AG10803 (cell line): ENCODE results near the gene COLQ.

Experiments
- DNase-seq: peaks from one replicate; pipeline ENCODE4 v3.0.0; 2010; ENCODE audit warnings: low read depth
- H3K4me3 ChIP-seq: 2 replicates; pipeline ENCODE4 v1.5.1; 2011; ENCODE audit warnings: mild to moderate bottlenecking, low read length, control low read depth
- TF ChIP-seq, protein P1 (sequence below): conservative IDR thresholded peaks from 2 replicates; pipeline ENCODE4 v1.5.1; 2011; ENCODE audit warnings: mild to moderate bottlenecking, low read length, control low read depth, inconsistent platforms

The COLQ gene

DNA sequence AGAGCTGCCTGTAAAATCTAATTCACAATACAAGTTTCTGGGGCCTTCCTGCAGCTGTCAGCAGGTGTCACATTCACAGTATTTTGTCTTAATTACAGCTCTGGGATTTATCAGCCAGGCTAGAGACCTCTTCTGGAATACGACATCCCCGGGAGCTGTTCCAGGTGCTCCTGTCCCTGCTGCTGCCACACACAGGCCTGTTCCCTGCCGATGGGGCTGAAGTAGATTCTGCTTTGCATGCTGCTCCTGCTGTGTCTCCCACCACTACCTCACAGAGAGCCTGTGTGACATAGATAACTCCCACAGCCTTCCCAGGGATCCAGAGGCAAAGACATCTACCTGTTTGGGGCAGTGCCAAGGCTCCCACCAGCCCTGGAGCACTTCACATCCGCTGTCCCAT, 20.4 kb downstream of the COLQ start:
- DNase-seq, result no peak

DNA sequence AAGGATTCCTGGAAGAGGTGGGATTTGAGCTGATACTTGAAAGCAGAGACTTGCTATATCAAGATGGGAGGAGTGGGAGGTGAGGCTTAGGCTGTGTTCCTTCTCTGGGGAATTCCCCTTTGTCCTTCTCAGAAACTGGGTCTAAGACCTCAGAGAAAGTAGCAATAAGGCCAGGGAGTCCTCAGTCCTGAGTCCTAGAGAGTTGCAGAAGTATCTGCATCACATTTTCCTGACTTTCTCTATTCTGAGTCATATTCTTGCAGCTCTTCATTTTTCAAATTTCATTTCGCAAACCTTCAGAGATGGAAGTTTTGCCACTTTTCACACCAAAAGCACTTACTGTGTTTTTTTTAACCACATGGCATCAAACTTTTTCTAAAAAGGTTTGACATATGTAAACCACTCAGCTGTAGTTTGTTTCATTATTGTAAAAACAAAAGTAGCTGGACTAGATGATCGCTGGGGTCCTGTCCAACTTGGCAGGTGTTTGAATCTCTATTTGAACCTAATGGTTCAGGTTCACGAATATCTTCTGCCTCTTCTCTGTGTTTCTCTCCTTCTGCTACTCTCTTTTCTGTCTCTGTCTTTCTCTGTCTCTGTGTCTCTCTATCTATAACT, 21.3 kb downstream of the COLQ start:
- peak; percentile 42 for DNase-seq

More for the DNA sequence above, 20.4 kb downstream of the COLQ start:
- TF ChIP-seq, protein P1, sequence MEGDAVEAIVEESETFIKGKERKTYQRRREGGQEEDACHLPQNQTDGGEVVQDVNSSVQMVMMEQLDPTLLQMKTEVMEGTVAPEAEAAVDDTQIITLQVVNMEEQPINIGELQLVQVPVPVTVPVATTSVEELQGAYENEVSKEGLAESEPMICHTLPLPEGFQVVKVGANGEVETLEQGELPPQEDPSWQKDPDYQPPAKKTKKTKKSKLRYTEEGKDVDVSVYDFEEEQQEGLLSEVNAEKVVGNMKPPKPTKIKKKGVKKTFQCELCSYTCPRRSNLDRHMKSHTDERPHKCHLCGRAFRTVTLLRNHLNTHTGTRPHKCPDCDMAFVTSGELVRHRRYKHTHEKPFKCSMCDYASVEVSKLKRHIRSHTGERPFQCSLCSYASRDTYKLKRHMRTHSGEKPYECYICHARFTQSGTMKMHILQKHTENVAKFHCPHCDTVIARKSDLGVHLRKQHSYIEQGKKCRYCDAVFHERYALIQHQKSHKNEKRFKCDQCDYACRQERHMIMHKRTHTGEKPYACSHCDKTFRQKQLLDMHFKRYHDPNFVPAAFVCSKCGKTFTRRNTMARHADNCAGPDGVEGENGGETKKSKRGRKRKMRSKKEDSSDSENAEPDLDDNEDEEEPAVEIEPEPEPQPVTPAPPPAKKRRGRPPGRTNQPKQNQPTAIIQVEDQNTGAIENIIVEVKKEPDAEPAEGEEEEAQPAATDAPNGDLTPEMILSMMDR, result no peak
- no peak overlapping the region for H3K4me3 ChIP-seq

DNA sequence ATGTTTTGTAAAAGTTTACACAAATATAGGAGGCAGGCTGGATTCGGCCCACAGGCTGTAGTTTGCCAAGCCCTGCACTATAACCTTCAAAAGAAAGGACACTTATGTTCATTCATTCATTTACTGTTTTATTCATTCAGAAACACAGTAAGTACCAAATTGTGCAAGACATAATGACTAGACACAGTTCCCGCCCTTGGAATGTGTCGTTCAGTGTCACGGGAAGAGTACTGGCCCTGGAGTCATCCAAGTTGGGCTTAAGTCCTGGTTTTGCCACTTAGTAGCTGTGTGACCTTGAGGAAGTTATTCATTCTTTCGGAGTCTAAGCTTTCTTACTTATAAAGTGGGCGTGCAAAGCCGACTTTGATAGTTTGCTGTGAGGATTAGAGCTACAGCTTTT, 22.0 kb downstream of the COLQ start:
- TF ChIP-seq, protein P1, result no peak
- no peak overlapping the region for H3K4me3 ChIP-seq
- DNase-seq, result peak; percentile 59

More for the DNA sequence above, 21.3 kb downstream of the COLQ start:
- no peak overlapping the region for H3K4me3 ChIP-seq
- TF ChIP-seq, protein P1, result no peak

DNA sequence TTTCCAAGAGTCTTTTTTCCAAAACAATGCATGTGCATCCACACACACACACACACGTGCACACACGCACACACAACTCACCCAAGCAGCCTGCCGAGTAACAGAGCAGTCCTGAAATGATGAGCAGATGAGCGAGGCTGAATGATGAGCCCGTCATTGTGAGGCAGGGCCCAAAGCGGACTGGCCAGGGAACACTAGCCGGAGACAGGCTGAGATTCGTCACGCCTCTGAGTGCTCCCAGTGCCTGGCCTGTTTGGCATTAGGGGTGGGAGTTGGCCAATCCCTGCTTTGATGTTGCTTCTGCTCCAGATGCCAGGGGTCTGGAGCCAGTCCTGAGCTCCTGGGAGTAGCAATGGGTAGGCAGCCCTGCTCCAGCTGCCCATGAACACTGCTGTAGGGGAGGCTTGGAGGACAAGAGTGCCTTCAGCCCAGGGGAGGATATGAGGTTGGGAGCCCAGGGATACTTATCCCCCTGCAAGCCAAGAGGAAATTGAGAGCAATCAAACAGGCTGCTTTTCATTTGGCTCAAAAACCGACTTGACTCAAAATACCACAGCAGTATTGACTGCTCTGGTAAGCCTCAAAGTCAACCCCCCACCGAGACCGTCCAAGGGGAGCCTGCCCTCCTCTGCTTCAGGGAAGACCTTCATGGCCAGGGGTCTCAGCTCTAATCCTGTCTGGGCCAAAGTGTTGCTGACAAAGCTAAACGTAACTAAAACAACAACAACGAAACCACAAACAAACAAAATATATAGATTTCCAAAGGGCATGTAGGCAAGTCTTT, 22.9 kb downstream of the COLQ start:
- TF ChIP-seq, protein P1, result no peak
- no peak overlapping the region for H3K4me3 ChIP-seq
- DNase-seq, result peak; percentile 59

DNA sequence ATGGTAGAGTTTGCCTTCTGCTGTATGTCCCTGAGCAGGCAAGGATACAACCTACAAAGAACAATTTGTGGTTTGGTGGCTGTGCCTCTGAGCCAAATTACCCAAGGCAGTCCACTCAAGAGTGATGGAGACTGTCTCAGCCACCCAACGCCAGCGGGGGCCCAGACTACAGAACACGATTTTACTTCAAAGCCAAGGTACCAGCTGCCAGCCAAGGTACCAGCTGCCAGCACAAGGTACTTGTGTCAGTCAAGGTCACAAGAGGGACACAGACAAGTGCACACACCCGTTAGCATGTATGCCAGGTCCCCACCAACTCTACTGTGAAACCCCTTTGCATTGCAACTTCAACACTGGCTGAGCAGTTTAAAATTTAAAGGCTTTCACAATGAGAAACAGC, 23.5 kb downstream of the COLQ start:
- DNase-seq, result no peak
- H3K4me3 ChIP-seq, result no peak overlapping the region
- TF ChIP-seq, protein P1, result no peak

DNA sequence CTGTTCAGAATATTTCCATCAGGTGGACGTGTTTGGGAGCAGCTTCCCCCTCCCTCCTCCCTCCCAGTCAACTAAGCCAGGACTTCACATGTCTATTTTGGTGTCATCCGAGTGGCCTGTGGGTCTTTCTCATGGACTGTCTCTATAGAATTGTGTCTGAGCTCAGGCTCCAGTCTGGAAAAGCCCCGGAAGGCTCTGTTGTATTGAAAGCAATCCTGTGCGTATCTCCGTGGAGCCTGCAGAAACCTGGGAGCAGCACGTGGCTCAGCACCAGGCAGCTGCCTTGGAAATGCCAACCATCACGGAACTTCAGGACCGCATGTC, 25.2 kb downstream of the COLQ start:
- H3K4me3 ChIP-seq, result no peak overlapping the region
- TF ChIP-seq, protein P1, result no peak
- DNase-seq, result no peak
